ENCODE results near the gene COL6A3.

COL6A3 gene

GRCh38 chr2:237413777-237414661 lies at the start of gene COL6A3:
COL6A3 (minus strand) TSS chr2:237414164; CDS start chr2:237396817, 17,347 bp downstream.
- peak; percentile 92 for DNase-seq

GRCh38 chr2:237459741-237460174 lies 45.8 kb upstream of the COL6A3 start:
- no peak for DNase-seq

- DNase-seq, result no peak
Observed at GRCh38 chr2:237459226-237459625, 45.3 kb upstream of the COL6A3 start.

- peak; percentile 10 for DNase-seq
Observed at GRCh38 chr2:237458519-237458918, 44.6 kb upstream of the COL6A3 start.

GRCh38 chr2:237457388-237457941 lies 43.5 kb upstream of the COL6A3 start:
- DNase-seq, result no peak

GRCh38 chr2:237456200-237456843 lies 42.4 kb upstream of the COL6A3 start:
- DNase-seq, result peak; percentile 78

GRCh38 chr2:237455764-237456163 lies 41.8 kb upstream of the COL6A3 start:
- no peak for DNase-seq

GRCh38 chr2:237453671-237454070 lies 39.7 kb upstream of the COL6A3 start:
- no peak for DNase-seq

GRCh38 chr2:237452861-237453260 lies 38.9 kb upstream of the COL6A3 start:
- no peak for DNase-seq

GRCh38 chr2:237451643-237452469 lies 37.9 kb upstream of the COL6A3 start:
- no peak for DNase-seq

- DNase-seq, result no peak
Observed at GRCh38 chr2:237450583-237450982, 36.6 kb upstream of the COL6A3 start.

- no peak for DNase-seq
Observed at GRCh38 chr2:237450108-237450507, 36.1 kb upstream of the COL6A3 start.

GRCh38 chr2:237449193-237449881 lies 35.4 kb upstream of the COL6A3 start:
- no peak for DNase-seq

GRCh38 chr2:237448626-237449025 lies 34.7 kb upstream of the COL6A3 start:
- no peak for DNase-seq

GRCh38 chr2:237448171-237448570 lies 34.2 kb upstream of the COL6A3 start:
- no peak for DNase-seq

- no peak for DNase-seq
Observed at GRCh38 chr2:237447496-237447895, 33.5 kb upstream of the COL6A3 start.

- DNase-seq, result no peak
Observed at GRCh38 chr2:237446338-237446665, 32.3 kb upstream of the COL6A3 start.

GRCh38 chr2:237445611-237446337 lies 31.8 kb upstream of the COL6A3 start:
- DNase-seq, result no peak

GRCh38 chr2:237444071-237444470 lies 30.1 kb upstream of the COL6A3 start:
- no peak for DNase-seq

GRCh38 chr2:237441605-237442274 lies 27.8 kb upstream of the COL6A3 start:
- DNase-seq, result no peak

GRCh38 chr2:237440819-237441281 lies 26.9 kb upstream of the COL6A3 start:
- DNase-seq, result no peak
